A549 (cell line): ENCODE results near the gene POU2F3. TPM values are rescaled to one million over a fixed set of nuclear protein-coding genes. Genes with fewer than 3 reads are reported as not detected.
A peak's percentile ranks its signal among the peaks of the same experiment; 100 is the strongest.

Experiments
- ATAC-seq, 2 experiments: fragments of 200-7000 bp in 1 of 2; fragments of >200 bp in 1 of 2; cut with Nextera tagmentation in 1 of 2; cut with Tn5 transposase in 1 of 2; 3 replicates each; pipeline versions ENCODE4 v1.8.0 to v1.9.1; 2018 to 2020; ENCODE audit warnings: mild to moderate bottlenecking in 1 of 2, moderate library complexity in 1 of 2
- CTCF ChIA-PET: fragments of 300-600 bp; sonication (Branson Sonifier 250); formaldehyde crosslinking; extraction: SDS; loops from one replicate; lab custom pipeline; 2021; ENCODE audit warnings: antibody characterized with exemption, inconsistent platforms; lab: Yijun Ruan, JAX
- POLR2A ChIA-PET: fragments of 350-600 bp; formaldehyde crosslinking; extraction: SDS; loops from one replicate; lab custom pipeline; 2021; ENCODE audit warnings: antibody characterized with exemption, inconsistent platforms; lab: Yijun Ruan, JAX
- DNase-seq, 2 experiments: peaks; one replicate each; pipeline versions ENCODE4 v3.0.0 to v3.0.0-alpha.2; 2011 to 2016; ENCODE audit warnings: low read depth in 1 of 2, low spot score in 1 of 2
- FAIRE-seq: peaks from 2 replicates; lab custom pipeline; 2011; peaks lifted over from hg19 to GRCh38; lab: Jason Lieb, UNC
- H3K27ac ChIP-seq, 2 experiments: fragments of >200 bp; sonication (Bioruptor Twin); formaldehyde crosslinking; 3 replicates each; pipeline ENCODE4 v1.5.1; 2016 to 2017
- H3K4me1 ChIP-seq: fragments of >200 bp; sonication (Bioruptor Twin); formaldehyde crosslinking; 3 replicates; pipeline ENCODE4 v1.6.1; 2016
- H3K4me2 ChIP-seq: fragments of >200 bp; sonication (Bioruptor Twin); formaldehyde crosslinking; 3 replicates; pipeline ENCODE4 v1.6.1; 2016
- H3K4me3 ChIP-seq: fragments of >200 bp; sonication (Bioruptor Twin); formaldehyde crosslinking; 3 replicates; pipeline ENCODE4 v1.5.1; 2016
- H3K9me3 ChIP-seq: fragments of >200 bp; sonication (Bioruptor Twin); formaldehyde crosslinking; 3 replicates; pipeline ENCODE4 v1.6.1; 2016
- BHLHE40 ChIP-seq: IDR thresholded peaks from 2 replicates; pipeline ENCODE4 v1.6.1; 2012; ENCODE audit warnings: low read depth, low read length, inconsistent platforms
- CBX2 ChIP-seq: fragments of 200-600 bp; sonication (generic); IDR thresholded peaks from 2 replicates; pipeline ENCODE4 v1.6.1; 2016; ENCODE audit warnings: low read depth, mild to moderate bottlenecking, borderline replicate concordance
- CHD2 ChIP-seq: fragments of 150-350 bp; IDR thresholded peaks from 2 replicates; pipeline ENCODE4 v1.6.1; 2014; ENCODE audit warnings: low read length; ENCODE audit not compliant: partially characterized antibody
- EHF ChIP-seq: fragments of 250-450 bp; sonication (Bioruptor Pico); IDR thresholded peaks from 2 replicates; pipeline ENCODE4 v1.5.0; 2020; ENCODE audit warnings: mild to moderate bottlenecking
- EHMT2 ChIP-seq: fragments of 200-600 bp; sonication (generic); IDR thresholded peaks from 2 replicates; pipeline ENCODE4 v1.6.1; 2016; ENCODE audit warnings: antibody characterized with exemption, low read depth, mild to moderate bottlenecking, moderate library complexity
- FOSB ChIP-seq: fragments of 250-450 bp; sonication (Bioruptor Pico); IDR thresholded peaks from 2 replicates; pipeline ENCODE4 v1.5.0; 2020; ENCODE audit warnings: mild to moderate bottlenecking, moderate library complexity
- FOSL2 ChIP-seq, 2 experiments: fragments of 450-650 bp in 1 of 2; fragments of >200 bp in 1 of 2; sonication (Bioruptor Twin) in 1 of 2; formaldehyde crosslinking; IDR thresholded peaks; 2 replicates each; pipeline versions ENCODE4 v1.5.0 to v1.6.1; 2016 to 2020; ENCODE audit warnings: mild to moderate bottlenecking in 1 of 2, moderate library complexity in 1 of 2
- FOXS1 ChIP-seq: fragments of 250-450 bp; sonication (Bioruptor Pico); IDR thresholded peaks from 2 replicates; pipeline ENCODE4 v1.5.0; 2020; ENCODE audit warnings: mild to moderate bottlenecking, moderate library complexity
- GATA3 ChIP-seq: IDR thresholded peaks from 2 replicates; pipeline ENCODE4 v1.6.1; 2012; ENCODE audit warnings: borderline replicate concordance
- HEYL ChIP-seq: fragments of 250-450 bp; sonication (Bioruptor Pico); IDR thresholded peaks from 2 replicates; pipeline ENCODE4 v1.8.0; 2021; ENCODE audit warnings: mild to moderate bottlenecking, moderate library complexity
- HOXA7 ChIP-seq: fragments of 250-450 bp; sonication (Bioruptor Pico); IDR thresholded peaks from 2 replicates; pipeline ENCODE4 v1.5.0; 2020; ENCODE audit warnings: mild to moderate bottlenecking, moderate library complexity
- HOXB13 ChIP-seq: fragments of 250-450 bp; sonication (Bioruptor Pico); IDR thresholded peaks from 2 replicates; pipeline ENCODE4 v1.5.0; 2020; ENCODE audit warnings: low read depth, mild to moderate bottlenecking, moderate library complexity
- HOXB5 ChIP-seq: fragments of 250-450 bp; sonication (Bioruptor Pico); IDR thresholded peaks from 2 replicates; pipeline ENCODE4 v1.5.0; 2020; ENCODE audit warnings: mild to moderate bottlenecking, moderate library complexity
- JUNB ChIP-seq: fragments of >200 bp; sonication (Bioruptor Twin); formaldehyde crosslinking; IDR thresholded peaks from 2 replicates; pipeline ENCODE4 v1.6.1; 2016
- KDM5A ChIP-seq: fragments of 200-600 bp; sonication (generic); IDR thresholded peaks from 2 replicates; pipeline ENCODE4 v1.6.1; 2016; ENCODE audit warnings: antibody characterized with exemption, mild to moderate bottlenecking
- MAFK ChIP-seq: fragments of 450-650 bp; IDR thresholded peaks from 2 replicates; pipeline ENCODE4 v1.6.1; 2014; ENCODE audit not compliant: partially characterized antibody
- NFE2L2 ChIP-seq: fragments of 150-350 bp; conservative IDR thresholded peaks from 2 replicates; pipeline ENCODE4 v1.6.1; 2014; ENCODE audit warnings: low read length
- NPAS2 ChIP-seq: fragments of 250-450 bp; sonication (Bioruptor Pico); IDR thresholded peaks from 2 replicates; pipeline ENCODE4 v1.8.0; 2022; ENCODE audit warnings: mild to moderate bottlenecking, moderate library complexity, borderline replicate concordance
- NR3C1 ChIP-seq: fragments of >200 bp; sonication (Bioruptor Twin); formaldehyde crosslinking; IDR thresholded peaks from 3 replicates; pipeline ENCODE4 v1.6.1; 2017
- POLR2AphosphoS2 ChIP-seq: conservative IDR thresholded peaks from 2 replicates; pipeline ENCODE4 v1.6.1; 2012; ENCODE audit warnings: low read length, improper control_type of control experiment, inconsistent platforms
- RAD21 ChIP-seq, 2 experiments: fragments of >200 bp in 1 of 2; sonication (Bioruptor Twin) in 1 of 2; formaldehyde crosslinking in 1 of 2; IDR thresholded peaks in 1 of 2; conservative IDR thresholded peaks in 1 of 2; 2 replicates in 1 of 2; 3 replicates in 1 of 2; pipeline ENCODE4 v1.6.1; 2012 to 2018; ENCODE audit warnings: inconsistent platforms in 1 of 2
- RNF2 ChIP-seq: fragments of 200-600 bp; sonication (generic); IDR thresholded peaks from 2 replicates; pipeline ENCODE4 v1.6.1; 2016; ENCODE audit warnings: low read depth, mild to moderate bottlenecking, antibody characterized with exemption, moderate library complexity, borderline replicate concordance
- SREBF2 ChIP-seq: fragments of 450-650 bp; IDR thresholded peaks from 2 replicates; pipeline ENCODE4 v1.6.1; 2014; ENCODE audit warnings: mild to moderate bottlenecking, moderate library complexity
- ZNF302 ChIP-seq: fragments of 250-450 bp; sonication (Bioruptor Pico); IDR thresholded peaks from 2 replicates; pipeline ENCODE4 v1.9.0; 2021; ENCODE audit warnings: inconsistent platforms, mild to moderate bottlenecking, moderate library complexity
- WGBS: methylation state at CpG from one replicate; pipeline ENCODE4 v1.1.6; 2017; ENCODE audit errors: missing lambda C conversion rate; 5-methylcytosine and 5-hydroxymethylcytosine counted together
- polyA plus RNA-seq, 4 experiments: library from polyadenylated mRNA; depleted of rRNA in 3 of 4; stranded (reverse); fragments of >200 nt; fragmentation: RNase III in 1 of 4; extraction: RNeasy Plus Mini Kit Qiagen cat#74134 plus additional on column Dnase treatment in 1 of 4; gene quantifications; 2 replicates in 3 of 4; 3 replicates in 1 of 4; pipeline ENCODE4 v1.2.3, GENCODE V29; 2011 to 2017
- TF ChIP-seq, protein P1 (sequence below): fragments of 250-450 bp; sonication (Bioruptor Pico); IDR thresholded peaks from 2 replicates; pipeline ENCODE4 v1.5.0; 2020; ENCODE audit warnings: low read depth, mild to moderate bottlenecking, moderate library complexity
- TF ChIP-seq, protein P2 (sequence below): fragments of 150-350 bp; IDR thresholded peaks from 2 replicates; pipeline ENCODE4 v1.6.1; 2014; ENCODE audit warnings: low read depth, mild to moderate bottlenecking, low read length
- TF ChIP-seq, protein P3 (sequence below): fragments of >200 bp; sonication (Bioruptor Twin); formaldehyde crosslinking; IDR thresholded peaks from 3 replicates; pipeline ENCODE4 v1.6.1; 2016
- TF ChIP-seq, protein P4 (sequence below): IDR thresholded peaks from 2 replicates; pipeline ENCODE4 v1.6.1; 2012

The POU2F3 gene
- polyA plus RNA-seq, 2 of the 4 experiments (the other 2 are of a cell fraction) = not detected

DNA sequence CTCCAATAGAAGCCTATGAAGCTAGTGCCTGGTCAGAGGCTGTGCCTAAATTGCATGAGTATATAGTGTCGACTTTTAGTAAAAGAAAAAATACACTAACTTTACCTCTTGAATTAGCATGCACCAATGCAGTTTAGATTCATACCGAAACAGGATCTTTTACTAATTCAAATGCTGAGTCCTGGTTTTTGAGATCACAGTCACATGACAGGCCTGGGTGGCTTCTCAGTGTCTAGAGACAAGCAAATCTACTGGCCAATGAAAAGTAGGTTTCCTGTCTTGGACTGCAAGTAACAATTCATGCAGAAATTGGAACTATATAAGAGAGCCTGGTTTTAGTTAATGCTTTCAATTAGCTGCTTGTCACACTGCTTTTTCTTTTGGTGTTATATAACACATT lies 103.5 kb downstream of the POU2F3 start:
- peaks cover 41% of the 10 kb centered on the region for H3K4me1 ChIP-seq
- no peak for FAIRE-seq
- no peak overlapping the region for H3K27ac ChIP-seq

DNA sequence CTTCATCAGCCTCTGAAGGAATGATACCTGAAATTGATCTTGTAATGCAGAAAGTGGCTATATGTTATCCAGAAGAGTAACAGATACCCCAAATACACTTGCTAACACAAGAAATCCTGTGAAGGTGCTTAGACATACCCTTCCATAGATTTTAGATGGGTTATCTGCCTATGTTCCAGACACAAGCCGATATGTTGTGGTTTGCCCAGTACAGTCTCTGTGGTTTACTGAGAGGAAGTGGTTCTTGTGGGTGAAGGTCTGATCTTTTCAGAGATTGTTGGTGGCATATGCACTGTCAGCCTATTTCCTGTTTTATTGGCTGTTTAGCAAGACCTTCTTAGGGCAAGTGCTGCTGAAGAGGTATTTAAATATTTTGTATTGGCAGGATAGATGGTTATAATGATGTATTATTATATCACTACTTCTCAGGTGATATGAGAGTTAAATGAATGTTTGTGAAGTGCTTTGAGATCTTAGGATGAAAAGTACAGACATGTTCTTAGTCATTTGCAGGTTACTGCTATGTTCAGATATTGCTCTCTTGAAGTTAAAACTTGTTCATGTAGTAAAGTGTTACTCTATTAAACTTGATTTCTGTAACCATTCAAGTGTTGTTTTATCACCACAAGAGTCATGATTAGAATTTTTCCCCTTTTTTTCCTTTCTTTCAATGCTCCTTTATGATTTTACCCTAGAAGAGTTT lies 104.5 kb downstream of the POU2F3 start:
- peaks cover 40% of the 10 kb centered on the region for H3K4me1 ChIP-seq
- POLR2A ChIA-PET = no interaction called here
- no peak for ATAC-seq
- no peak for DNase-seq
- no peak overlapping the region for H3K4me2 ChIP-seq
- no peaks in the 10 kb centered on the region for H3K9me3 ChIP-seq
- CTCF ChIA-PET = no interaction called here
- WGBS = 100% methylated on average over 1 of the region's 1 CpG
- no peak overlapping the region for H3K27ac ChIP-seq
- H3K4me3 ChIP-seq = no peak overlapping the region
- TF ChIP-seq MAFK (peak; percentile 12), NPAS2 (CRISPR knock-in tag) (no peak)
- TF ChIP-seq, all 56 proteins: peak for 1
- FAIRE-seq = no peak

More for the DNA sequence above, 103.5 kb downstream of the POU2F3 start:
- DNase-seq (no peak), ATAC-seq (no peak)
- Histone ChIP-seq H3K9me3 (no peaks in the 10 kb centered on the region), H3K4me3 (no peak overlapping the region), H3K4me2 (no peak overlapping the region)
- CTCF ChIA-PET = no interaction called here
- WGBS = 93% methylated on average over 2 of the region's 2 CpGs
- TF ChIP-seq POLR2AphosphoS2 (no peak), KDM5A (no peak), HEYL (CRISPR knock-in tag) (no peak), ZNF302 (CRISPR knock-in tag) (no peak), RNF2 (no peak), HOXB13 (CRISPR knock-in tag) (no peak), SREBF2 (no peak), EHMT2 (no peak), CBX2 (no peak), FOSL2 (IDR thresholded peaks at IDR 0.05) (no peak), FOSL2 (CRISPR knock-in tag; IDR thresholded peaks at IDR 0.05) (no peak), CHD2 (no peak)
- TF ChIP-seq, protein P1, sequence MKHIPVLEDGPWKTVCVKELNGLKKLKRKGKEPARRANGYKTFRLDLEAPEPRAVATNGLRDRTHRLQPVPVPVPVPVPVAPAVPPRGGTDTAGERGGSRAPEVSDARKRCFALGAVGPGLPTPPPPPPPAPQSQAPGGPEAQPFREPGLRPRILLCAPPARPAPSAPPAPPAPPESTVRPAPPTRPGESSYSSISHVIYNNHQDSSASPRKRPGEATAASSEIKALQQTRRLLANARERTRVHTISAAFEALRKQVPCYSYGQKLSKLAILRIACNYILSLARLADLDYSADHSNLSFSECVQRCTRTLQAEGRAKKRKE = no peak
- TF ChIP-seq, protein P2, sequence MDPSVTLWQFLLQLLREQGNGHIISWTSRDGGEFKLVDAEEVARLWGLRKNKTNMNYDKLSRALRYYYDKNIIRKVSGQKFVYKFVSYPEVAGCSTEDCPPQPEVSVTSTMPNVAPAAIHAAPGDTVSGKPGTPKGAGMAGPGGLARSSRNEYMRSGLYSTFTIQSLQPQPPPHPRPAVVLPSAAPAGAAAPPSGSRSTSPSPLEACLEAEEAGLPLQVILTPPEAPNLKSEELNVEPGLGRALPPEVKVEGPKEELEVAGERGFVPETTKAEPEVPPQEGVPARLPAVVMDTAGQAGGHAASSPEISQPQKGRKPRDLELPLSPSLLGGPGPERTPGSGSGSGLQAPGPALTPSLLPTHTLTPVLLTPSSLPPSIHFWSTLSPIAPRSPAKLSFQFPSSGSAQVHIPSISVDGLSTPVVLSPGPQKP = no peak
- TF ChIP-seq, protein P3, sequence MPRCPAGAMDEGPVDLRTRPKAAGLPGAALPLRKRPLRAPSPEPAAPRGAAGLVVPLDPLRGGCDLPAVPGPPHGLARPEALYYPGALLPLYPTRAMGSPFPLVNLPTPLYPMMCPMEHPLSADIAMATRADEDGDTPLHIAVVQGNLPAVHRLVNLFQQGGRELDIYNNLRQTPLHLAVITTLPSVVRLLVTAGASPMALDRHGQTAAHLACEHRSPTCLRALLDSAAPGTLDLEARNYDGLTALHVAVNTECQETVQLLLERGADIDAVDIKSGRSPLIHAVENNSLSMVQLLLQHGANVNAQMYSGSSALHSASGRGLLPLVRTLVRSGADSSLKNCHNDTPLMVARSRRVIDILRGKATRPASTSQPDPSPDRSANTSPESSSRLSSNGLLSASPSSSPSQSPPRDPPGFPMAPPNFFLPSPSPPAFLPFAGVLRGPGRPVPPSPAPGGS = no peak
- TF ChIP-seq, protein P4, sequence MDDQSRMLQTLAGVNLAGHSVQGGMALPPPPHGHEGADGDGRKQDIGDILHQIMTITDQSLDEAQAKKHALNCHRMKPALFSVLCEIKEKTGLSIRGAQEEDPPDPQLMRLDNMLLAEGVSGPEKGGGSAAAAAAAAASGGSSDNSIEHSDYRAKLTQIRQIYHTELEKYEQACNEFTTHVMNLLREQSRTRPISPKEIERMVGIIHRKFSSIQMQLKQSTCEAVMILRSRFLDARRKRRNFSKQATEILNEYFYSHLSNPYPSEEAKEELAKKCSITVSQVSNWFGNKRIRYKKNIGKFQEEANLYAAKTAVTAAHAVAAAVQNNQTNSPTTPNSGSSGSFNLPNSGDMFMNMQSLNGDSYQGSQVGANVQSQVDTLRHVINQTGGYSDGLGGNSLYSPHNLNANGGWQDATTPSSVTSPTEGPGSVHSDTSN = no peak
- POLR2A ChIA-PET = no interaction called here

DNA sequence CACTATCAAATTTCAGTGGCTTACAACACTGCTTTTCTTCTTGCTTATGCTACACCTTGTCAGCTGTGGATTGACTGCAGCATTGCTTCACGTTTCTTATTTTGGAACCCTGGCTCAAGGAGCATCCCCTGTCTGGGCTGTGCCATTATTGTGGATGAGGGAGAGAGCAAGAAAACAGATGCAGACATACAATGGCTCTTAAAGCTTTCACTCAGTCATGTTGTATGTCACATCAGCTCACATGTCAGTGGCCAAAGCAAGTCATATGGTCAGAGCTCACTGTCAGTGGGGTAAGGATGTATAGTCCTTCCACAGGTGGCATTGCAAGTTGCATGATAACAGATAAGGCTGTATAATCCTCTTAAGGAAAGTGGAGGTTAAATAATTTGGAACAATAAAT lies 106.3 kb downstream of the POU2F3 start:
- ChIA-PET POLR2A (interaction anchor here (1.2 kb wide), 1 partner anchor 9 kb away, joined by 3 read pairs; no protein-coding TSS in a partner anchor), CTCF (no interaction called here)
- ATAC-seq (no peak), DNase-seq (no peak), FAIRE-seq (no peak)
- H3K9me3 ChIP-seq = no peaks in the 10 kb centered on the region
- H3K4me2 ChIP-seq = no peak overlapping the region
- 73% methylated on average over 1 of the region's 1 CpG for WGBS
- no peak overlapping the region for H3K4me3 ChIP-seq
- H3K27ac ChIP-seq = no peak overlapping the region
- TF ChIP-seq BHLHE40 = no peak
- TF ChIP-seq, protein P3 = no peak
- no peak for TF ChIP-seq HOXB5 (CRISPR knock-in tag)
- no peak for TF ChIP-seq EHF (CRISPR knock-in tag)
- no peak for TF ChIP-seq NFE2L2
- TF ChIP-seq JUNB = no peak
- TF ChIP-seq NR3C1 = no peak
- no peak for TF ChIP-seq MAFK
- TF ChIP-seq HOXA7 = no peak
- TF ChIP-seq FOSB (CRISPR knock-in tag) = no peak
- TF ChIP-seq FOXS1 (CRISPR knock-in tag) = no peak
- TF ChIP-seq RAD21 (conservative IDR thresholded peaks at IDR 0.05 in 1 of 2, IDR thresholded peaks at IDR 0.05 in 1 of 2) = no peak
- TF ChIP-seq GATA3 = no peak
- no peak for TF ChIP-seq CBX2
- peaks cover 31% of the 10 kb centered on the region for H3K4me1 ChIP-seq
